WERI-Rb-1 (cell line): ENCODE results near the gene RASSF7.

ENCODE experiments used
- DNase-seq: peaks from one replicate; pipeline ENCODE4 v3.0.0-alpha.2; 2020
- H3K27ac ChIP-seq: fragments of 250-450 bp; sonication (Bioruptor Pico); 2 replicates; pipeline ENCODE4 v1.5.1; 2020; ENCODE audit warnings: mild to moderate bottlenecking, moderate library complexity
- H3K27me3 ChIP-seq: fragments of 250-450 bp; sonication (Bioruptor Pico); 2 replicates; pipeline ENCODE4 v1.5.1; 2021; ENCODE audit warnings: mild to moderate bottlenecking, low read depth, moderate library complexity; ENCODE audit not compliant: insufficient read depth, severe bottlenecking
- H3K36me3 ChIP-seq: fragments of 250-450 bp; sonication (Bioruptor Pico); 2 replicates; pipeline ENCODE4 v1.5.1; 2020; ENCODE audit warnings: mild to moderate bottlenecking, moderate library complexity
- H3K4me3 ChIP-seq: 2 replicates; pipeline ENCODE4 v1.5.1; 2011; ENCODE audit warnings: low read depth, mild to moderate bottlenecking, control low read depth, low read length
- H3K9me3 ChIP-seq: fragments of 250-450 bp; sonication (Bioruptor Pico); 2 replicates; pipeline ENCODE4 v1.5.1; 2021; ENCODE audit warnings: mild to moderate bottlenecking, moderate library complexity; ENCODE audit not compliant: severe bottlenecking
- CTCF ChIP-seq: IDR thresholded peaks from 2 replicates; pipeline ENCODE4 v1.5.1; 2011; ENCODE audit warnings: low read depth, mild to moderate bottlenecking, control low read depth, inconsistent platforms, low read length

RASSF7 gene

GRCh38 chr11:550746-551085 is 10.1 kb upstream of the RASSF7 start:
- H3K4me3 ChIP-seq = no peak overlapping the region
- no peaks in the 10 kb centered on the region for H3K36me3 ChIP-seq

GRCh38 chr11:551131-551530 is 9.6 kb upstream of the RASSF7 start:
- no peak overlapping the region for H3K4me3 ChIP-seq
- no peak for TF ChIP-seq CTCF
- no peak overlapping the region for H3K27ac ChIP-seq
- H3K27me3 ChIP-seq = peaks cover 8% of the 10 kb centered on the region
- DNase-seq = no peak
- no peaks in the 10 kb centered on the region for H3K36me3 ChIP-seq
- no peaks in the 10 kb centered on the region for H3K9me3 ChIP-seq

More at GRCh38 chr11:550746-551085, 10.1 kb upstream of the RASSF7 start:
- Histone ChIP-seq H3K9me3 (no peaks in the 10 kb centered on the region), H3K27ac (no peak overlapping the region), H3K27me3 (peaks cover 6% of the 10 kb centered on the region)
- TF ChIP-seq CTCF = no peak
- no peak for DNase-seq

DNA sequence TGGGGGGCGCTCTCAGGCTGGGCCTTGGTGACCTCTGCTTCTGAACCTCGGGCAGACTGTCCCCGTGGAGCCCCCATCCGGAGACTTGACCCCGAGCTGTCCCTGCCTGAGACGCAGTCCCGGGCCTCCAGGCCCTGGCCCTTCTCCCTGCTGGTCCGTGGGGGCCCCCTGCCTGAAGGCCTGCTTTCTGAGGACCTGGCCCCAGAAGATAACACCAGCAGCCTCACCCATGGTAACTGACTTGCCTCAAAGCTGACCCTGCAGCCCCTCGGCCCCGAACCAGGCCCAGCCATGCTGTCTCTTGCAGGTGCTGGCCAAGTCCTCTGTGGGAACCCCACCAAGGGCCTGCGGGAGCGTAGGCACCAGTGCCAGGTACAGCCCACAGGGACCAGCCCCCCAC is 9.2 kb upstream of the RASSF7 start:
- Histone ChIP-seq H3K27me3 (peaks cover 13% of the 10 kb centered on the region), H3K9me3 (no peaks in the 10 kb centered on the region), H3K36me3 (no peaks in the 10 kb centered on the region), H3K27ac (no peak overlapping the region), H3K4me3 (no peak overlapping the region)
- DNase-seq = no peak
- no peak for TF ChIP-seq CTCF

DNA sequence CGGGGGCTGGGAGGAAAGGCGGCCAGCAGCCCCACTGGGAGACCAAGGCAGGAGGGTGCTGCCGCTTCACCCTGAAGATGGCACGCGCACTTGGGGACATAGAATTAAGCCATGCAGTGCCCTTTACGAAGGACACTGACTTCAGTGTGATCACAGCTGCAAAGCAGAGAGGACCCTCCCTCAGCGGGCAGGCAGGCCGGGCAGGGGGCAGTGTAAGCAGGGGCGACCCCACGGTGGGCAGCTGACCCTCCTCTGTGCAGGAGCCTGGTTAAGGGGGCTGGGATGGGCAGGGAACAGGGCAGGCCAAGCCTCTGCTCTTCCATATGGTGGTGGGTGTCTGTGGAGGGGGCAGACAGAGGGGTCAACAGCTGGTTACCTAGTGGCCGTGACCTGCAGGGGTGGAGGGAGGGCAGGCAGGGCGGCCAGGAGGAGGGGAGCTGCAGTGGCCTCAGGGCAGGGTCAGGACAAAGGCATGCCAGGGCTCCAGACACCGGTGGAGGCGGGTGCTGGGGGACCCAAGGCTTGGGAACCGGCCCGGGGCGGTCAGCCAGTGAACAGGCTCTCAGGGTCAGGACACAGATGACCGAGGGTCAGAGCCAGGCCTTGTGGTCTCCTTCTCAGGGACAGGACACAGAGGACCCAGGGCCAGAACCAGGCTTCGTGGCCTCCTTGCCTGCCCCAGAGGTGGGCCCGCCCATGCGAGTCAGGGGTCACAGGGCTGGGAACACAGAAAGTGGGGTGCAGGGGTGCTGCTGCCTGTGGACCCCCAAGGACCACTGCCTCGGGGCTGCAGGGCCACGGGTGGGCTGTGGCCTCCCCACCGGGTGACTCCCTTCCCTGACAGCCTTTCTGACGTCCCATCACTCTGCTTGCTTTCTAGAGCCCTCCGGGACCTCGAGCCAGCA is 7.4 kb upstream of the RASSF7 start:
- TF ChIP-seq CTCF = no peak
- no peak overlapping the region for H3K27ac ChIP-seq
- H3K4me3 ChIP-seq = no peak overlapping the region
- no peaks in the 10 kb centered on the region for H3K36me3 ChIP-seq
- H3K9me3 ChIP-seq = no peaks in the 10 kb centered on the region
- no peak for DNase-seq
- H3K27me3 ChIP-seq = peaks cover 19% of the 10 kb centered on the region

DNA sequence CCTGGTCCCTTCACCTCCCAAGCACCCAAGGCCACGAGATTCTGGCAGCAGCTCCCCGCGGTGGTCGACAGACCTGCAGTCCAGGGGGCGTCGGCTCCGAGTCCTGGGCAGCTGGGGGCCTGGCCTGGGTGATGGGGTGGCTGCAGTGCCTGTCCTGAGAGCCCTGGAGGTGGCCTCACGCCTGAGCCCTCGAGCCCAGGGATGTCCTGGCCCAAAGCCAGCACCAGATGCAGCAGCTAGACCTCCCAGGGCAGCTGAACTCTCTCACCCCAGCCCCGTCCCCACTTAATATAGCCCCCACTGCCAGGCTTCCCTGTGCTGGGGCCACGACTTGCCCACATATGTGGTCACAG is 6.8 kb upstream of the RASSF7 start:
- Histone ChIP-seq H3K27ac (no peak overlapping the region), H3K9me3 (no peaks in the 10 kb centered on the region), H3K4me3 (no peak overlapping the region), H3K36me3 (no peaks in the 10 kb centered on the region), H3K27me3 (peaks cover 19% of the 10 kb centered on the region)
- no peak for TF ChIP-seq CTCF
- no peak for DNase-seq
